Measurements from ENCODE around the gene TMEM185B. TPM values are rescaled to one million over a fixed set of nuclear protein-coding genes. Genes with fewer than 3 reads are reported as not detected.
A peak's percentile ranks its signal among the peaks of the same experiment; 100 is the strongest.

TMEM185B gene
- total RNA-seq (10 to 100 TPM; 24.3 to 29.1 TPM), polyA plus RNA-seq (ENCODE audit: insufficient read length in 6 of 6) (10 to 100 TPM; 18.7 to 26.6 (median 24.8) TPM)
- long read RNA-seq, donor 1, transcript TMEM185B-201 (1 exons, 2,131 nt): major isoform, 41 of 41 reads
- long read RNA-seq, donor 1, partial matches to known transcripts: 0 of 41 reads
- long read RNA-seq, donor 1, other reads (novel, unspliced or antisense): 0 of 41 reads
- long read RNA-seq, donor 2, transcript TMEM185B-201 (1 exons, 2,131 nt): major isoform, 21 of 21 reads
- long read RNA-seq, donor 2, partial matches to known transcripts: 0 of 21 reads
- long read RNA-seq, donor 2, other reads (novel, unspliced or antisense): 0 of 21 reads
- long read RNA-seq, donor 3, transcript TMEM185B-201 (1 exons, 2,131 nt): major isoform, 17 of 17 reads
- long read RNA-seq, donor 3, partial matches to known transcripts: 0 of 17 reads
- long read RNA-seq, donor 3, other reads (novel, unspliced or antisense): 0 of 17 reads
- long read RNA-seq, donor 4, transcript TMEM185B-201 (1 exons, 2,131 nt): major isoform, 6 of 6 reads
- long read RNA-seq, donor 4, partial matches to known transcripts: 0 of 6 reads
- long read RNA-seq, donor 4, other reads (novel, unspliced or antisense): 0 of 6 reads
- long read RNA-seq, donor 5, transcript TMEM185B-201 (1 exons, 2,131 nt): major isoform, 30 of 30 reads
- long read RNA-seq, donor 5, partial matches to known transcripts: 0 of 30 reads
- long read RNA-seq, donor 5, other reads (novel, unspliced or antisense): 0 of 30 reads
- long read RNA-seq, donor 6, transcript TMEM185B-201 (1 exons, 2,131 nt): major isoform, 23 of 23 reads
- long read RNA-seq, donor 6, partial matches to known transcripts: 0 of 23 reads
- long read RNA-seq, donor 6, other reads (novel, unspliced or antisense): 0 of 23 reads
- long read RNA-seq, donor 7, transcript TMEM185B-201 (1 exons, 2,131 nt): major isoform, 6 of 6 reads
- long read RNA-seq, donor 7, partial matches to known transcripts: 0 of 6 reads
- long read RNA-seq, donor 7, other reads (novel, unspliced or antisense): 0 of 6 reads
- long read RNA-seq, donor 8, transcript TMEM185B-201 (1 exons, 2,131 nt): major isoform, 17 of 17 reads
- long read RNA-seq, donor 8, partial matches to known transcripts: 0 of 17 reads
- long read RNA-seq, donor 8, other reads (novel, unspliced or antisense): 0 of 17 reads
- long read RNA-seq, donor 9, partial matches to known transcripts: 0 of 1 reads
- long read RNA-seq, donor 9, other reads (novel, unspliced or antisense): 0 of 1 reads
- long read RNA-seq, donor 10, transcript TMEM185B-201 (1 exons, 2,131 nt): major isoform, 13 of 13 reads
- long read RNA-seq, donor 10, partial matches to known transcripts: 0 of 13 reads
- long read RNA-seq, donor 10, other reads (novel, unspliced or antisense): 0 of 13 reads
- long read RNA-seq, donor 11, transcript TMEM185B-201 (1 exons, 2,131 nt): major isoform, 16 of 16 reads
- long read RNA-seq, donor 11, partial matches to known transcripts: 0 of 16 reads
- long read RNA-seq, donor 11, other reads (novel, unspliced or antisense): 0 of 16 reads
- long read RNA-seq, donor 12, transcript TMEM185B-201 (1 exons, 2,131 nt): major isoform, 16 of 16 reads
- long read RNA-seq, donor 12, partial matches to known transcripts: 0 of 16 reads
- long read RNA-seq, donor 12, other reads (novel, unspliced or antisense): 0 of 16 reads

DNA sequence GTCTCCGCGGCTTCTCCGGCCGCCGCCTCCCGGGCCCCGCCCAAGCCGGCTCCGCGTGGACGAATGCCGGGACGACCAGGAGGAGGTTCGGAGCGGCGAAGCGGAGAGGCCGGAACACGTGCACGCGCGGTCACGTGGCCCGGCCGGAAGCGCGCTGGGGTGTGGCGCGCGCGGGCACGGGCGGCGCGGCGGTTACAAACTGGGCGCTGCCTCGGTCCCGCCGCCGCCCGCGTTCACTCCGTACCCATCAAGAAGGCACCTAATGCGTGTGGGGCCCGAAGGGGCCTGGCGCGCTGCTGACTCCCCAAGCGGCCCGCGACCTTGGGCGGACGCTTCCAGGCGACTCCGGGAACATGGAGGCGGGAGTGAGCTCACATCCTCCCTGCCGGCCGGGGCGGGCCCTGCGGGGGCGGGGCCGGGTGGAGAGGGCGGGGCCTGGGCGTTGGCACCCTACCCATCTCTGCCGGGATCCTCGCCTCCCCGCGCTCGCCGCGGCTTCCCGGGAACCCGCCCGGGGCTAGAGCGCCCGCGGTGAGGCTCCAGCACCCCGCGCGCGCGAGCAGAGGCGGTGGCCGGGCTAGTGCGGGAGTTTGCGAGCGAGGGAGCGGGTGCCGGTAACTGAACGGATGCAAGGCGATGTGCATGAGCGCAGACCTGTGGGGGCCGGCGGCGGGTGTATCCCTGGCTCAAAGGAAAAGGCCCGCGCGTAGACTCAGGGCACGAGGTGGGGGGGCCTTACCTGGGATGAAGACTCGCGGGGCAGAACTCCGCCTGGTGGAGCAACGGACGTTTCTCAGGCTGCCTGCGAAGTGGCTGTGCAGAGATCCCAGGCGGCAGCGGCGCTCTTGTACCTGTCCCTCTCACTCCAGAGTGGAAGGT, at the start of gene TMEM185B:
TSS of gene TMEM185B (minus strand) at position 367 of the 879 bp plus-strand sequence. CDS start 424 bp downstream, outside the sequence.
- DNase-seq (peak; percentile 85 to 98 (median 90)), ATAC-seq (peak; percentile 99)
- H3K36me3 ChIP-seq: peaks cover 0 to 8% of the 10 kb centered on the region in 2 donors
- peak within 1 kb of the TSS; percentile 90 to 93 for H3K27ac ChIP-seq
- H3K27me3 ChIP-seq: no peaks in the 10 kb centered on the region
- H3K4me3 ChIP-seq: peak within 1 kb of the TSS; percentile 62 to 65
- no peaks in the 10 kb centered on the region for H3K9me3 ChIP-seq
- H3K4me1 ChIP-seq: peaks cover 13 to 49% of the 10 kb centered on the region in 2 donors
- intact Hi-C loops (cut with DNase I): no loop called here
- peak in 1 of 2 donors; percentile 50 for TF ChIP-seq CTCF (IDR thresholded peaks at IDR 0.05)

GRCh38 chr2:120271711-120272379, 48.6 kb upstream of the TMEM185B start:
- H3K4me1 ChIP-seq: peaks cover 0 to 85% of the 10 kb centered on the region in 2 donors
- H3K9me3 ChIP-seq: no peaks in the 10 kb centered on the region
- no peak overlapping the region for H3K4me3 ChIP-seq
- H3K36me3 ChIP-seq: no peaks in the 10 kb centered on the region
- H3K27me3 ChIP-seq: no peaks in the 10 kb centered on the region
- ATAC-seq: no peak
- intact Hi-C loops (cut with DNase I): no loop called here
- TF ChIP-seq CTCF (IDR thresholded peaks at IDR 0.05): no peak
- DNase-seq: no peak
- no peak overlapping the region for H3K27ac ChIP-seq

- TF ChIP-seq CTCF (IDR thresholded peaks at IDR 0.05): no peak
- H3K4me3 ChIP-seq: no peak overlapping the region
- ATAC-seq: no peak
- no peak for DNase-seq
- no peaks in the 10 kb centered on the region for H3K9me3 ChIP-seq
- H3K4me1 ChIP-seq: peaks cover 0 to 86% of the 10 kb centered on the region in 2 donors
- H3K27me3 ChIP-seq: no peaks in the 10 kb centered on the region
- H3K36me3 ChIP-seq: no peaks in the 10 kb centered on the region
- H3K27ac ChIP-seq: peak overlapping the region in 1 of 2 donors; percentile 24
- intact Hi-C loops (cut with DNase I): no loop called here
Observed at GRCh38 chr2:120269816-120270215, 46.6 kb upstream of the TMEM185B start.
